ENCODE results near the gene TNS4. TPM values are rescaled to one million over a fixed set of nuclear protein-coding genes. Genes with fewer than 3 reads are reported as not detected.

Gene TNS4
- under 0.01 TPM in 2 replicates for total RNA-seq

GRCh38 chr17:40501499-40501911, at the start of gene TNS4:
TSS of gene TNS4 (minus strand) at chr17:40501623. CDS start at chr17:40496425, 5,198 bp downstream.

GRCh38 chr17:40443196-40443987, 58.0 kb downstream of the TNS4 start, which contains the start of gene IGFBP4:
TSS of gene IGFBP4 (plus strand) at chr17:40443450. CDS start at chr17:40443736, 286 bp downstream.

Other genes with a start within 250 kb of the TNS4 start
- 13.8 and 16.1 TPM in 2 replicates for gene CDC6, start 213.7 kb downstream of the TNS4 start, total RNA-seq
- 17.7 and 39.2 TPM in 2 replicates for gene RARA, start 192.4 kb downstream of the TNS4 start, total RNA-seq
- gene GJD3, start 136.9 kb downstream of the TNS4 start, total RNA-seq: 0.53 and 2.6 TPM in 2 replicates
- gene TOP2A, start 83.7 kb downstream of the TNS4 start, total RNA-seq: 82.5 and 96.1 TPM in 2 replicates
- gene IGFBP4, start 58.2 kb downstream of the TNS4 start, total RNA-seq: 306 and 313 TPM in 2 replicates
- gene CCR7, start 63.8 kb upstream of the TNS4 start, total RNA-seq: not detected in 2 replicates
- 57.9 and 68.8 TPM in 2 replicates for gene SMARCE1, start 146.2 kb upstream of the TNS4 start, total RNA-seq
- gene KRT222, start 163.6 kb upstream of the TNS4 start, total RNA-seq: not detected in 2 replicates
- not detected in 2 replicates for gene KRT24, start 202.1 kb upstream of the TNS4 start, total RNA-seq

Measured in myometrial cell (primary cell).